SW480 (cell line): ENCODE results near the gene JPT1.
"Not testable (repeated sequence)": the region's sequence is repeated elsewhere in the genome, so short reads cannot be mapped to it uniquely, and the experiment has no call there.

ENCODE experiments used
- DNase-seq: peaks from one replicate; pipeline ENCODE4 v3.0.0-alpha.2; 2016; ENCODE audit warnings: low spot score

JPT1 gene

DNA sequence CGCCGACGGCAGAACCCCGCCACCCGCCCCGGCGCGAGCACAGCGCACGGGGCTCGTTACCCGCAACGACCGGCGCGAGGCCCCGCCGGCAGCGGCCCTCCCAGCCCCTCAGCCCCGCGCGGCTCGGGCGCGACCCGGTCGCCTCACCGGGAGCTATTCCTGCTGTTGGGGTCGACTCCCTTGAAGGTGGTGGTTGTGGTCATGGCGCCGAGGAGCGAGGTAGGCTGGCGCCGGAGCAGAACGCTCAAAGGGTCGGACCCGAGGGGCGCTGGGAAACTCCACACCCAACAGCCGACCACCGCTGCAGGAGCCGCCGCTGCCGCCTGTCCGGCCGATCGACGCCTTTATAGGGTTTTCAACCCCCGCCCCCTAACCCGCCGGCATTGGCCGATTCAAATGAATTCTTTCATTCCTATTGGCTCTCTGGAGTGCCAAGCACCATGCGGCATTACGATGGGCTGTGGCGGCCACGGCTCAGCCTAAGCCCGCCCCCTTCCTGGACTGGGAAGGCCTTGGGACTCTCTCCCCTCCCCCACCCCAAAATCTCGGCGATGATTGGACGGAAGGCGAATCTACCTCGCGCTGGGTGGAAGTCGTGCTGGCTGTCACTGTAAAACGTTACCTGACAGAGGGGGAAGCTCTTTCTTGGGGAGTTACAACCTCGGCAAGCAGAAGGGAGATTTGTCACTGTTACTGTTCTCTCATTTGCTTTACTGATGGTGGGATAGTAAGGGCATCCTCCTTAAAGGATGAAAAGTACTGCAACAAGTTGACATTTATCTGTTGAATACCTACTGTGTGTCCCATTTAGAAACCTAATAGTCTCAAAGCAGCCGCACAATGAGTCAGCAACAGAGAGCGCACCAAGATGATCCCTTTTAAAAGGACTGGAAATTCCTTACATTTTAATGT is at the start of gene JPT1:
JPT1 (minus strand) TSS at position 318 of the 912 bp plus-strand sequence; CDS start at position 203, 115 bp downstream.
- peak; percentile 98 for DNase-seq

- no peak for DNase-seq
Observed at GRCh38 chr17:75199886-75200618, 45.7 kb upstream of the JPT1 start.

DNA sequence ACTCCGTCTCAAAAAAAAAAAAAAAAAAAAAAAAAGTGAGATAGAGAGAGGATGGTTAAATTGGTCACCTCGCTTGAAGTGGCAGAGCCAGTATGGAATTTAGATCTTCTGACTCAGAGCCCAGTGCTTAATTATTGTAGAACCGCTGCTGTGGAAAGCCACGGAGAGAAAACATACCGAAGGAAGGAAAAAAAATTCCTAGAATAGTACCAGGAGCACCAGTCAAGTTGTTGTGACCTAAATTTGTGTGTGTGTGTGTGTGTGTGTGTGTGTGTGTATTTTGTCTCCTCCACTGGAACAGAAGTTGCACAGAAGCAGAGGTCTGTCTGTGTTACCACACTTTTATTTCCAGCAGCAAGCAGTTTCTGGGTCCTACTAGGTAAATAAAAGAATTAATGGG is 40.6 kb upstream of the JPT1 start:
- DNase-seq = peak; percentile 44

DNA sequence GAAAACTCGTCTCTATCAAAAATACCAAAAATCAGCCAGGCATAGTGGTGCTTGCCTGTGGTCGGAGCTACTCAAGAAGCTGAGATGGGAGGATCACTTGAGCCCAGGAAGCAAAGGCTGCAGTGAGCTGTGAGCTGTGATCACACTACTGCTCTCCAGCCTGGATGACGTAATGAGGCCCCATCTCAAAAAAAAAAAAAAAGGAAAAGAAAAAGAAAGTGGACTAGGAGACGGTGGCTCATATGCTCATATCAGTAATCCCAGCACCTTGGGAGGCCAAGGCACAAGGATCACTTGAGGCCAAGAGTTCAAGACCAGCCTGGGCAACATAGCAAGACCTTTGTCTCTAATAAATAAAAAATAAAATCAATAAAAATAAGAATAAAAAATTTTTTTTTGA is 37.3 kb upstream of the JPT1 start:
- DNase-seq = no peak

DNA sequence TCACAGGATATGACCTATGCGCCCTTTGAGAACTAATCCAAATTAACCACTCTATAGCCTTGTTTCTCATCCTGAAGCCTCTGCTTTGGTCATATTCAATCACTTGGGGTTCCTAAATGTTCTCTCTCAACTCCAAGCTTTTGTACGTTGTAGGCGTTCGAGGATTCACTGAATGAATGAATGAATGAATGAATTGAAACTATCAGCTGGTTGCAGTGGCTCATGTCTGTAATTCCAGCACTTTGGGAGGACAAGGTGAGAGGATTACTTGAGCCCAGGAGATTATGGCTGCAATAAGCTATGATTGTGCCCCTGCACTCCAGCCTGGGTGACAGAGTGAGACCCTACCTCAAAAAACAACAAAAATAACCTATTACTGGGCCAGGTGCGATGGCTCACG is 34.3 kb upstream of the JPT1 start:
- no peak for DNase-seq

- DNase-seq = no peak
Observed at GRCh38 chr17:75183999-75184884, 29.9 kb upstream of the JPT1 start.

DNA sequence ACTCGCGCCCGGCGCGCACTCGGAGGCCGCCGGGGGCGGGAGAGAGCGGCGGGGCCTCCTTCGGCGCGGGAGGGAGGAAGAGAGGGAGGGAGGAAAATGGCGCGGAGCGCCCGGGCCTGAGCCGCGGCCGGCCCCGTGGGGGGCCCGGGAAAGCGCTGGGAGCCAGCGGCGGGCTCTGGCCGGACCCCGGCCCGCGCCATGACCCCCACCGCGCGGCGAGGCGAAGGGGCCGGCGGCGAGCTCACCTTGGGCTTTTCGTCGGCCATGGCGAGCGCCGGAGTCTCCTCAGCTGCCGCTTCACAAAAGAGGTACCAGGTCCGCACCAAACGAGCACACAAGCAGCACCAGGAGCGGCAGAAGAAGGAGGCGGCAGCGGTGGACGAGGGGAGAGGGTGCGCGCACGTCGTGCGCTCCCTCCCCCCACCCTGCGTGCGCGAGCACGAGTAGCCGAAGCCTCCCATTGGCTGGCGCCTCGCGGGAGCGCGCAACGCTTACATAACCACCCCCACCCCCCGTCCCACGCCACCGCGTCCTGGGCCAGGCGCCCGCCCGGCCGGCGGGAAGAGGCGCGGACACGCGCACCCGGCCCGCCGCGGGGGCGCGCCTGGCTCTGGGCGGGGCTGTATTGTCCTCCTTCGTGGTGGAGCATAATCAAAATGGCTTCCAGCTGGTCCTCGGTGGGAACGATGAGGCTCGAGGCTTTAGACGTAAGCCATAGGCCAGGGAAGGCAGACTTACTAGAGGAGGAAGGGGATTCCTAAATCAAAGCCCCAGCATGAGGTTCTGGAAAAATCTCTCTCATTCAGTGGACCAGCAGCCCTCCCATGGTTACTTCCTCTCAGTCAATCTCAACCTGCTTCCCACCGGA is 28.5 kb upstream of the JPT1 start, which contains the start of gene SUMO2:
SUMO2 (minus strand) TSS at position 391 of the 868 bp plus-strand sequence; CDS start at position 266, 125 bp downstream.
- DNase-seq = peak; percentile 88

GRCh38 chr17:75182319-75182568 is 27.9 kb upstream of the JPT1 start:
- no peak for DNase-seq

GRCh38 chr17:75181608-75182318 is 27.5 kb upstream of the JPT1 start:
- DNase-seq = peak; percentile 22

- DNase-seq = no peak
Observed at GRCh38 chr17:75181110-75181509, 26.8 kb upstream of the JPT1 start.

DNA sequence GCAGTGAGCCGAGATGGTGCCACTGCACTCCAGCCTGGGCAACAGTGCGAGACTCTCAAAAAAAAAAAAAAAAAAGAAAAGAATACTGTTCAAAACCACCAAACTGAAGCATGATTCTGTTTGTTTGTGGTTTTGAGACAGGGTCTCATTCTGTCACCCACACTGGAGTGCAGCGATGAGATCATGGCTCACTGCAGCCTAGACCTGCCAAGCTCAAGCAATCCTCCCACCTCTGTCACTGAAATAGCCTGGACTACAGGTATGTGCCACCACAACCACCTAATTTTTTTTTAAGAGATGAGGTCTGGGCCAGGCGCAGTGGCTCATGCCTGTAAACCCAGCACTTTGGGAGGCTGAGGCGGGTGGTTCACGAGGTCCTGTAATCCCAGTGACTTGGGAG is 24.1 kb upstream of the JPT1 start:
- DNase-seq = no peak

GRCh38 chr17:75176625-75177024 is 22.3 kb upstream of the JPT1 start:
- DNase-seq = no peak

DNA sequence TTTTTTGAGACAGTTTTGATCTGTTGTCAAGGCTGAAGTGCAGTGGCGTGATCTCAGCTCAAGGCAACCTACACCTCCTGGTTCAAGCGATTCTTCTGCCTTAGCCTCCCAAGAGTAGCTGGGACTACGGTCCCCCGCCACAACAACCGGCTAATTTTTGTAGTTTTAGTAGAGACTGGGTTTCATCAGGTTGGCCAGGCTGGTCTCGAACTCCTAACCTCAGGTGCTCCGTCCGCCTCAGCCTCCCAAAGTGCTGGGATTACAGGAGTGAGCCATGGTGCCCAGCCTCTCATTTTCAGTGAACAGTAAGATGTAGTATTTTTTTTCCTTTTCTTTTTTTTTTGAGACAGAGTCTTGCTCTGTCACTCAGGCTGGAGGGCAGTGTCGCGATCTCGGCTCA is 20.7 kb upstream of the JPT1 start:
- DNase-seq = no peak

DNA sequence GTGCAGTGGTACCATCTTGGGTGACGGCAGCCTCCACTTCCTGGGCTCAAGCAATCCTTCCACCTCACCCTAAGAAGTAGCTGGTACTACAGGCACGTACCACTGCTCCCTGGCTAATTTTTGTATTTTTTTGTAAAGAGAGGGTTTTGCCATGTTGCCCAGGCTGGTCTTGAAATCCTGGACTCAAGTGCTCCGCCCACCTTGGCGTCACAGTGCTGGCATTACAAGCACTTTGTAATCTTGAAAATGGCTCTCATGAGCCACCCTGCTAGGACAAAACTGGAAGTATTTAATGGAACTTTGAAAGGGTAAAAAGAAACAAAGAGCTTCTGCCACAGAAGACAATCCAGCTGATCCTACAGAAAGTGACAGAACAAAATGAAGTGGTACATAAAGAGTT is 19.2 kb upstream of the JPT1 start:
- DNase-seq = no peak

GRCh38 chr17:75168998-75169397 is 14.7 kb upstream of the JPT1 start:
- DNase-seq = no peak

GRCh38 chr17:75164606-75165005 is 10.3 kb upstream of the JPT1 start:
- not testable (repeated sequence) for DNase-seq

GRCh38 chr17:75163074-75163473 is 8.8 kb upstream of the JPT1 start:
- no peak for DNase-seq

- DNase-seq = no peak
Observed at GRCh38 chr17:75160211-75160610, 5.9 kb upstream of the JPT1 start.

GRCh38 chr17:75159196-75160031 is 5.1 kb upstream of the JPT1 start:
- DNase-seq = no peak

- not testable (repeated sequence) for DNase-seq
Observed at GRCh38 chr17:75158480-75158879, 4.2 kb upstream of the JPT1 start.
